HG03039 (cell line): Measurements from ENCODE around the gene MN1.

Experiments used
- ATAC-seq: cut with Tn5 transposase; IDR thresholded peaks from one replicate; pipeline ENCODE4 v1.9.1; 2021; ENCODE audit warnings: mild to moderate bottlenecking, moderate library complexity; ENCODE audit not compliant: unreplicated experiment

Gene MN1

GRCh38 chr22:27800250-27801201 lies 1.0 kb downstream of the MN1 start:
- no peak for ATAC-seq

- no peak for ATAC-seq
These were observed 1.7 kb downstream of the MN1 start for GRCh38 chr22:27799827-27800249.

- ATAC-seq, result no peak
These were observed 2.3 kb downstream of the MN1 start for GRCh38 chr22:27799015-27799826.

- no peak for ATAC-seq
These were observed 3.0 kb downstream of the MN1 start for GRCh38 chr22:27798511-27799014.

- no peak for ATAC-seq
These were observed 3.8 kb downstream of the MN1 start for GRCh38 chr22:27797520-27798391.

- no peak for ATAC-seq
These were observed 4.6 kb downstream of the MN1 start for GRCh38 chr22:27796829-27797519.

GRCh38 chr22:27795696-27796517 lies 5.6 kb downstream of the MN1 start:
- ATAC-seq, result no peak

- no peak for ATAC-seq
These were observed 6.5 kb downstream of the MN1 start for GRCh38 chr22:27795053-27795452.

- no peak for ATAC-seq
These were observed 7.3 kb downstream of the MN1 start for GRCh38 chr22:27794226-27794625.

- ATAC-seq, result no peak
These were observed 8.0 kb downstream of the MN1 start for GRCh38 chr22:27793576-27793975.

- ATAC-seq, result no peak
These were observed 8.9 kb downstream of the MN1 start for GRCh38 chr22:27792452-27793161.

GRCh38 chr22:27791859-27792241 lies 9.7 kb downstream of the MN1 start:
- ATAC-seq, result no peak

GRCh38 chr22:27791159-27791858 lies 10.2 kb downstream of the MN1 start:
- no peak for ATAC-seq

- no peak for ATAC-seq
These were observed 11.0 kb downstream of the MN1 start for GRCh38 chr22:27790376-27791158.

- ATAC-seq, result no peak
These were observed 12.9 kb downstream of the MN1 start for GRCh38 chr22:27788500-27789288.

- ATAC-seq, result no peak
These were observed 14.6 kb downstream of the MN1 start for GRCh38 chr22:27786965-27787364.
